Fibroblast of the conjunctiva (primary cell): ENCODE results near the gene POC1A.

Experiments
- DNase-seq: peaks from one replicate; pipeline ENCODE4 v3.0.0-alpha.2; 2010; ENCODE audit warnings: low read depth

Gene POC1A

DNA sequence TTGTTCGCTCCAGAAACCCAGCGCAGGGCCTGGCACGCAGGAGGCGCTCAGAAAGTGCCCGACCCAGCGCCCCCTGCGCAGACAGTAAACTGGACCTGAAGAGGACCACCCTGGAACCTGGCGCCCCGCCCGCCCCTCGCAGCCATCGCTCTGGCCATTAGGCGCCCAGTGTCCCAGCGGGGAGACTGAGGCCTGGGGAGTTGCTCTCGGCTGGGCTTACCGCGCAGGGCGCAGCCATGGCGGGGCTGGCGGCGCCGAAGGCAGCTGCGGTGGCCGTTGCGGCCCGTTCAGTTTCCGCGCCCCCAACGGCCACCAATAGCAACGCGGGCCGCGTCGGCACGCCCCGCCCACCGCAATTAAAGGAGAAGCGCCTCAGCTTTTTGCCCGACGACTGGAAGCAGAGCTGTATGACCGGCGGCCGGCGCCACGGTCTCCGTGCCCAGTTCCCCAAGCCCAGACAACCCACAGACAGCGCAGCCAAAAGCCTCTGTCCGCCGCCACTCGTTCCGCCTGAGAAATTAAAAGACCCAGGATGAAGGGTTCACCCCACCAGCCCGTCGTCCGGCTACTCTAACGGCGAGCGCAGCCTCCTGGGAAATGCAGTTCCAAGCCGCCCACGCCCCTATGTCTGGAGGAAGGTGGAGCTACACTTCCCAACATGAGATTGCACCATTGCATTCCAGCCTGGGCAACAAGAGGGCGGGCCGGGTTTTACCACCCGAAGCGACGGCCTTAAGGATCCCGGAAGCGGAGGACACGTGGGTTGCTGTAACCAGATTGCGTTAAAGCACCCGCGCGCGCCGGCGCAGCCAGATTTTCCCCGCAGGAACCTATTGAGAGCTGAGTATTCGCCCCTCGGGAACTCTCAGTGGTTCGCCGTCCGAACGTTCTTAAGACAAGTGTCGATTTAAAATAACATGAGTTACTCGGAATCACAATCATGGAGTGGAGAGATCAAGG is at the start of gene POC1A:
TSS of gene POC1A (minus strand) at position 289 of the 960 bp plus-strand sequence. CDS start at position 238, 51 bp downstream.
- DNase-seq: peak; percentile 98

DNA sequence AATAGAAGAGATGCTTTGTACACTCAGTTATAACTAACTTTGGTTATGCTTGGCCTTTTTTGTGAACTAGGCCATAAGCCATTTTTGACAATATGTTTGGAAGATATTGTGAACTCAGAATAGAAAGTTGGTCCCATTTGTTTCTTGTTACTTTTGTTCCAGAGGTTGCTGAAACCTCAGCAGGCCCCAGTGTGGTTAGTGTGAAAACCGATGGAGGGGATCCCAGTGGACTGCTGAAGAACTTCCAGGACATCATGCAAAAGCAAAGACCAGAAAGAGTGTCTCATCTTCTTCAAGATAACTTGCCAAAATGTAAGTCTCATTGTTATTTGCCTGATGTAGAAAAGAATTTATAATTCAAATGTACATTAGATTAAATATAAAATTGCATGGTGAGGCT is 49.5 kb upstream of the POC1A start:
- no peak for DNase-seq

- no peak for DNase-seq
Observed at GRCh38 chr3:52202384-52203077, 48.3 kb upstream of the POC1A start.

GRCh38 chr3:52200981-52201679 is 46.9 kb upstream of the POC1A start:
- no peak for DNase-seq

DNA sequence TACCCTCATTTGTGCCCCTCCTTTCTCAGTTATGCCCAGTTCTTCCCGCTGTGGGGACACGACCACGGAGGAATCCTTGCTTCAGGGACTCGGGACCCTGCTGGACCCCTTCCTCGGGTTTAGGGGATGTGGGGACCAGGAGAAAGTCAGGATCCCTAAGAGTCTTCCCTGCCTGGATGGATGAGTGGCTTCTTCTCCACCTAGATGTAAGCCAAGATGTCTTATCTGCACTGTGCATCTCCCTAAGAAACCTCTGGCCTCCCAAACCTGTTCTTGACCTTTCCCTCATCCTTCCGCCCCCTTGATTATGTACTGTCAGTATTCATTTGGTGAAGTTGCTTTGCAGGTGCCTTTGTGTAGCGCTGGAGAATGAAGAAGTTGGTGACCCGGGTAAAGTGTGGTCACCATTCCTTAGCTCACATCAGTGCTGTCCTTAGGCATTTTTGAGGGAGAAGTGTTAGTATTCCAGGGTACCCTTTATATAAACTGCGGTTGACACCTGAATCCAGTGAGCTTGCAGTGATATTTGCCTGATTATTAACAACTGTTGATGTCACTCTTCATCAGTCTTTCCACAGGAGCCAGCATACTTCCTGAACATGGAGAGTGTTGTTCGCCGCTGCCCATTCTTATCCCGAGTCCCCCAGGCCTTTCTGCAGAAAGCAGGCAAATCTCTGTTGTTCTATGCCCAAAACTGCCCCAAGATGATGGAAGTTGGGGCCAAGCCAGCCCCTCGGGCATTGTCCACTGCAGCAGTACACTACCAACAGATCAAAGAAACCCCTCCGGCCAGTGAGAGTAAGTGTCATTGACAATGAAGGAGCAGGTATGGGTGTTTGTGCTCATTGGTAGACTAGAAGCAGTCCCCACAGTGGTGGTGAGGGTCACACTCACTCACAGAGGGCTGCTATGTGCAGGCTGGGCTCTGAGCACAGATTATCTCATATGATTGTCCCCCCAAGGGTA is 44.7 kb upstream of the POC1A start:
- no peak for DNase-seq

GRCh38 chr3:52197842-52198625 is 43.8 kb upstream of the POC1A start, which contains the start of gene ALAS1:
Gene ALAS1 (plus strand): TSS chr3:52198160. CDS start chr3:52199242, 1,082 bp downstream.
- peak; percentile 81 for DNase-seq

DNA sequence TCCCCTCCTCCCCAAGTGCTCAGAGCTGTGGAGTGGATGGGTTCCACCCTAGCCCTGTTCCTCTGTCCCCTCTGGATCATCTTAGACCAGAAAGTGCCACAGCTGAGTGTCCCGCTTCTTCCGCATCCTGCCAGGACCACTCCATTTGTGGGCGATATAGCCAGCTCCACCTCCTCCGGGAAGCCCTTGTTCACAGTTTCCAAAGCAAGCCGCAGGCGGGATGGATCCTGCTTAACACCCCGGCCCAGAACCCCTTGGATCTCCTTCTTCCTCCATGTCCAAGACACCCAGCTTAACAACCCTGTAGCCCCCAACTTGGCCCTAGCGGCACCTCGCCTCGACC is 43.2 kb upstream of the POC1A start:
- DNase-seq: no peak

- DNase-seq: no peak
Observed at GRCh38 chr3:52196977-52197376, 42.8 kb upstream of the POC1A start.

DNA sequence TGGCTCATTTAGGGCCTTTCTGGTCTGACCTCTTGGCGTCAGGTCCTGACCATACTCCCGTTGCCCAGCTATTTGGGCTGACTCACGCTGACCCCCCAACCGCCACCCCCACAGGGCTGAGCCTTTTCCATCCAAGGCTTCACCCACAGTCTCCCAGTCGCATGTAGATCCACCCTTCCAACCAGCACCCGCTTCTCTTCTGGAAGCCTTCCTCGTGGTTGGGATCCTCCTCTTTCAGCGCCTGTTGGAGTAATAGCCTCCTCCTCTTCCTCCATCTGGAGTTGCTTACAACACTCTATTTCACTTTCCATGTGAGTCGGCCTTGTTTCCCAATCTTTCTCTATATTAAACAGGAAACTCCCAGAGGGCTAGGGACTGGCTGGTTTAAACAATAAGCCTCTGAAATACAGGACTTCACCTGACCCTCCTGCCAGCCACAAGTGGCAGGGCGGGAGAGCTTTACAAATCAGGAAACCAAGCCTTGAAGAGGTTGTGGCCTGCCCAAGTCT is 41.7 kb upstream of the POC1A start:
- peak; percentile 18 for DNase-seq

- DNase-seq: no peak
Observed at GRCh38 chr3:52195291-52195597, 41.0 kb upstream of the POC1A start.

- no peak for DNase-seq
Observed at GRCh38 chr3:52194485-52195290, 40.5 kb upstream of the POC1A start.

GRCh38 chr3:52193065-52193464 is 38.8 kb upstream of the POC1A start:
- peak; percentile 49 for DNase-seq

DNA sequence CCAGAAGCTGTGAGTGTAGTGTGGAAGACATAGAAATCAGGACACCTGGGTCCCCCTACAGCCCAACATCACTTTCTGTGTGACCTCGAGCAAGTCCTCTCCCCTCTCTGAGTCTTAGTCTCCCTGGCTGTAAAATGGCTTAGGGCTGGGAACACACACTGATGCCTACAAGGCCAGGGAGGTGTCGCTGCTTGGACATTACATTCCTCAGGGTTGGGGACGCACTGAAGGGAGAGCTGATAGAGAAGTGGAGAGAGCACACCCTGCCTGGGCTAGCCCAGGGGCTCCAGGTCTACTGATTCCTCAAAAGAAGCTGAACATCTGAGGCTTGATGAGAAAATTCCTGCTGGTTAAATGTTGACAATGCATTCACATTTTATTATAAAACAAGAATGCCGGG is 37.4 kb upstream of the POC1A start:
- no peak for DNase-seq

DNA sequence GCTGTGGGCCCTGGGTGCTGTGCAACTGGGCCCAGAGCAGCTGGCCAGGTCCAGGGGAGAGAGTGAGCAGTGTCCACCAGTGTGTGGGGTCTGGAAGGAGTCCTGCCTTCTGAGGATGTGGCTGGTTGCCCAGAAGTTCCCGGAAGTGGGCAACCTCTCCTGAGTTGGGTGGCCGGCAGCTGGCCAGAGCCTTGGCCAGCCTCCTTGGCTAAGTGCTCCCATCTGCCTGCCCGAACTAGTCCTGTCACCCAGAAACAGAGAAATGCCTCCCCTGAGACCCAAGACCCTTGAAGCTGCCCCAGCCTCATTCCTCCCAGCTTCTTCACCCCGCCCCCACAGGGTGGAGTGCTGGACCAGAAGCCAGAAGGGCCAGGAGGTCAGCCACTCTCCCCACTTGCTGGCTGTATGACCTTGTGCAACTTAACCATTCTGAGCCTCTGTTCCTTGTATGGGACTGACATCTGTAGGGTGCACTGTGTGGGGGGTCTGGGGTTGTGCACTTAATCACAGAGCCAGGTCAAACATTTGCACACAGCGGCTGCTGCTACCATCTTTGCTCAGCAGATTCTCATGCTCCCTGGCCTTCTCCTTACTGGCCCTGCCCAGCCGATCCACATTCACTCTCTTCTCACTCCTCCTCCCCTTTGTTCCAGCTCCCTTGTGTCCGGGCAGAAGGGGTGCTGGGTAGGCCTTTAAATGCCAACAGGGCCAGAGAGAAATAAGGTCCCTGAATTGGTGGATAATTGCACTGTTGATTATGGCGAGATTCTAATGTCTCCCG is 36.3 kb upstream of the POC1A start:
- DNase-seq: peak; percentile 57

- no peak for DNase-seq
Observed at GRCh38 chr3:52188556-52188955, 34.3 kb upstream of the POC1A start.

DNA sequence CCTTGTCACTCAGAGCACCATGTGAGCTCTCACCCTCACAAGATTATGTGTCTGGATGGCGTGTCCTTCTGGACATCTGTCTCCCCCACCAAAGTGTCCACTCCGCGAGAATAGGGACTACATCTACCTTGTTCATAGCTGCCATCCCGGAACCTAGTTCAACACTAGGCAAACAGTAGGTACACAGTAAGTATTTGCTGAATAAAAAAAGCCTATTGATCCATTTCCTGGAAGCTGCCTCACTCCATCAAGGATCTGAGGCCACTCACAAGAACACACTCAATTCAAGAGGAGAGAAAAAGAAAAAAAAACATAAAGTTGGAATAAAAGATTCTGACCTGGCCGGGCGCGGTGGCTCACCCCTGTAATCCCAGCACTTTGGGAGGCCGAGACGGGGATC is 32.5 kb upstream of the POC1A start:
- no peak for DNase-seq

GRCh38 chr3:52185837-52186236 is 31.6 kb upstream of the POC1A start:
- no peak for DNase-seq

DNA sequence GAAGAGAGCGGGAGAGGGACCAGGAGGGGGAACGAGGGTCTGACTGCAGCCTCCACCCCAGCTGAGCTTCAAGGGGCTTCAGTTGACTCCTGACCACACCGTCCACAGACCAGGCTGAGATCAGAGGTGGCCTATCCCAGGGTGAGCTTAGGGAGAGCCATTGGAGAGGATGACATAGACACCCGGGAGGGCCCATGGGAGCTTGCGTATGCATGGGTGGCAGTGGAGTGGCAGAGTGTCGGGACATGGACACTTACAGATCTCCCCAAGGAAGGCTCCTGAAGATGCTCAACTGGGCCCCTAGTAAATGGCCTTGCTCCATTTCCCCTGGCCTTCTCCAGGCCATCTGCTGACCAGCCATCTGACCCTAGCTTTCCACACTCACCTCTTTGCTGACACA is 31.1 kb upstream of the POC1A start:
- DNase-seq: no peak

GRCh38 chr3:52184690-52185089 is 30.5 kb upstream of the POC1A start:
- no peak for DNase-seq
